GM18951 (cell line): ENCODE data around the gene POC1B.

Source experiments
- POLR2A ChIP-seq: IDR thresholded peaks from 4 replicates; pipeline ENCODE4 v1.6.1; 2011; ENCODE audit warnings: mild to moderate bottlenecking; ENCODE audit not compliant: insufficient read length, insufficient read depth; ENCODE audit errors: extremely low read depth
- in situ Hi-C: fragments of 300-500 bp; cut with MboI; formaldehyde crosslinking; loops from one replicate; pipeline ENCODE4 v1.12.0; 2022; ENCODE audit warnings: low sequenced_read_pairs, mixed read lengths, inconsistent platforms; ENCODE audit not compliant: unreplicated experiment

Gene POC1B

DNA sequence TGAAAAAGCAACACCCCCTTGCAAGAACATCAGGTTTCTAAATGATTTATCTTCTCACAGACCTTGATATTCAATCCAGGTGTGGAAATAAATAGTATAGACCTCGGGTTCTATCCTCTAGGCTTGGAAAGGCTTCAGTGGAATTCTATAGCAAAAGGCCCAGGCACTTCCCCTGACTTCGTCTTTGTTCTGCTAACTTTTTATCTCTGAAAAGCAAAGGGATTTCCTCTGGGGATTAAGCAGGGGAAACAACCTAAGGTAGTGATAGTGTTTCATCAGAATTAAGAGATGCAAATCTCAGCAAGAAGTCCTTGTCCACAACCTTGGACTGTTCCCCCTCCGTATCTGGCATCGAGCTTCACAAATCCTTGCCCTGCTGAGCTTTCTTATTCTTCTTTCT is 114.0 kb downstream of the POC1B start:
- no peak for TF ChIP-seq POLR2A
- in situ Hi-C loops: no loop called here

DNA sequence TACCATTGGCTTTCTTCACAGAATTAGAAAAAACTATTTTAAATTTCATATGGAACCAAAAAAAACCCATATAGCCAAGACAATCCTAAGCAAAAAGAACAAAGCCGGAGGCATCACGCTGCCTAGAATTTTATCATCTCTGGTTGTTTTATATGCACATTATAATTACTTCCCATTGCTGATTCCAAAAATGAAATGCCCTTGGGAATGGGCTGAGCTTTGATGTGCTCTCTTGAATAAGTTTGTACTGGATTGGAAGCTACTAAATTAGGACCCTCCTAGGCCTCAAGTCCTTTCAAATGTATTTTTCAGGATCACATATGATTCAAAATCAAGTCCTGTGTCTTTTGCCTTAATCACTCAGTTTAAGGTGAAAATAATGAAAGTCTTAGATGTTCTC is 114.6 kb downstream of the POC1B start:
- TF ChIP-seq POLR2A: no peak
- in situ Hi-C loops: no loop called here

DNA sequence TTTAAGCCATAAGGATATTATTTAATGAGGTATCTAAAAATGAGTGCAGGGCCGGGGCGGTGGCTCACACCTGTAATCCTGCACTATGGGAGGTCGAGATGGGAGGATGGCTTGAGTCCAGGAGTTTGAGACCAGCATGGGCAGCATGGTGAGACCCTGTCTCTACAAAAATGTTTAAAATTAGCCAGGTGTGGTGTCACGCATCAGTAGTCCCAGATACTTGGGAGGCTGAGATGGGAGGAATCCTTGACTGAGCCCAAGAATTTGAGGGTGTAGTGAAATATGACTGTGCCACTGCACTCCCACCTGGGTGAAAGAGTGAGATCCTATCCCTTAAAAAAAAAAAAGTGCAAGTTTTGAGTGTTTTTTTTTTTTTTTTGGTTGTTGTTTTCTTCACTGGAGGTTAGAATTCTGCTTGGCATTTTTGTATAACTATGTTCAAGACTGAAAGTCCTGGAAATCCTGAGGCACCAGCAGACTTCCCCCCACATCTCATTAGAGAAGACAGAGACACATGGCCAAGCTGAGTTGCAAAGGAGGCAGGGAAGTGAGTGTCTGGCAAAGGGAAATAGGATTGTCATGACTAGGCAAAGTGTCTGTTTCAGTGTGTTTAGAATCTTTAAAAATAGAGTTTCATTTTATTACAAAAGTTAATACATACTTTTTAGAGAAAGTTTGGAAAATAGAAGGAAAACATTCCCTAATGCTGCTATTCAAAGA is 120.1 kb downstream of the POC1B start:
- in situ Hi-C loops: no loop called here
- TF ChIP-seq POLR2A: no peak

DNA sequence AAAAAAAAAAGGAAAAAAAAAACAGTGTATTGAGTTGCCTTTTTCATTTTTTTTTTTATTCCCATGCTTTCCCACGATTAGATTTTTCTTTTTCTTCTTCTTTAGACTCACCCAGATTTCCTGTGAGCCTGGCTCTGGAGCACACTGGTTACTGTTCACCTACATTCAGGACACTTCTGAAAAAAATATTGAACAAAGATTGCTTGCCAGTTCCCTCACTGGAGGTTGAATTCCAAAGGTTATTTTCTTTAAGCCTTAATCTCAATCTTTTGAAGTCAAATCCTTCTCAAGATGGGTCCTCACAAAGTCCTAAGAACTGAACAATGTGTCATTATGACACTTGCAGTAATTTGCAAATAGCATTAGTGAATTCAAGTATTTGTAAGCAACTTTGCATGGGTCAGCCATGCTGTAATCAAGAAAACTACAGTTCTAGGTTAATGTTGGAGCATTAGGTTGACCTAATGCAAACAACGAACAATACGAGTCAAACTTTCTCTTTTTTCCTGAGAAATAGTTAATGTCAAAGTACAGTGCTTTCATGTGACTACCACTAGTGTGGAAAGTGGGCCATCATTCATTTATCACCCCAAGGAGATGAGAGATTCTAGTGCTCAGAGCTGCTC is 124.3 kb downstream of the POC1B start:
- in situ Hi-C loops: no loop called here
- no peak for TF ChIP-seq POLR2A

DNA sequence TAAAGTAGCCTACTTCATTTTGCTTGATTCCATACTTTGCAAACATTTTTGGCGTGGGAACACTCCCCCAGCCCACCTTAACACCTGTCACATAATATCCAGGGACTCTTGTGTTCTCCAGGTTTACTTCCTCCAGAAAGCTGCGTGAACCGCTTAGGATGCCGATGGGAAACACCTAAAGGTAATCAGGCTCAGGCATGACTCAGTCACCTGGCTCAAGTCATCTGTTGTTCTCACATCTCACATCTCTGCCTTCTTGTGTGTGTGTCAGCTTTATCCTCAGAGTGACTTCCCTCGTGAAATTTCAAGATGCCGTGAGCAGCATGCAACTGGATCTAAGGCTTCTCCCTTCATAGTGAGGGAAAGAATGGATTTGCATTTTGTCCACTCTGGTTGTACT is 125.4 kb downstream of the POC1B start:
- TF ChIP-seq POLR2A: no peak
- in situ Hi-C loops: no loop called here

DNA sequence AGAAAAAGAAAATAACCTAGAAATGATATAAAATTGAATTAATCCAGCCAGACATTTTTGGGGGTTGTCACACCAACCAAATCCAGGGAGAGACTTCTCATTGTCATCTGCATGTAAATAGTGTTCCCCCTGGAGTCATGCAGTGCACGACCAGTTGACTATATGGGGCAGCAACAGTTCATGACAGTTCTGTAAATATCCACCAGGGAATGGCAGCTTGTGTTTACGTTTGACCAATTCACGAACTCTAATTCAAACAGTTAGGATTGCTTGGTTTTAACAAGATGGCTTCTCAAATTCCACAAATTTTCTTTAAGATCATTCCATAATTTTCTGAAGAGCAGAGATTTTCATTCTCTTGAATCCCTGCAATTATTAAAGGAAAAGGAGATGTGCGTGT is 130.1 kb downstream of the POC1B start:
- in situ Hi-C loops: no loop called here
- no peak for TF ChIP-seq POLR2A

DNA sequence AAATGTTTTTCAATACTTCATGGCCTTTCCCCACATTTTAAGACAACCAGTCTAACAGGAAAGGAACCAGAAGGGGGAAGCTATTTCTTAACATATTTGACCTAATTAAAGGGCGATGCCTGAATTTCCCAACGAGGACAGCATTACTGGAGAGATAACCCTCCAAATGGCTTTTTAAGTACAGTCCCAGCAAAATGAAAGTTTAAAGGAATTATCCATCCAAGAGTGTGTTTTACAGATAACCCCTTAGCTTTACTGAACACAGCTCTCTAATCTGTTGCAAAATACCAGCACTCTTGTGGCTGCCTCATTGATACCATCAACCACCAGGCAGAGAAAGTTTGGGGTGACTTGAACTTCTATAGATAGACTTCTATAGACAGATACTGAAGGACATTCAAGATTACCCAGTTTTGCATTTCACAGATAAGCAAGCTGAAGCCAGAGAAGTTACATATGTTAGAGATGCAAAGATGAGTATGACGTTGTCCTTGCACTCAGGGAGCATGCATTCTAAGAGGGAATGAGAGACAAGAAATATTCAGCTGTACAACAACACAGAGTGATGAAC is 132.2 kb downstream of the POC1B start:
- in situ Hi-C loops: no loop called here
- no peak for TF ChIP-seq POLR2A

DNA sequence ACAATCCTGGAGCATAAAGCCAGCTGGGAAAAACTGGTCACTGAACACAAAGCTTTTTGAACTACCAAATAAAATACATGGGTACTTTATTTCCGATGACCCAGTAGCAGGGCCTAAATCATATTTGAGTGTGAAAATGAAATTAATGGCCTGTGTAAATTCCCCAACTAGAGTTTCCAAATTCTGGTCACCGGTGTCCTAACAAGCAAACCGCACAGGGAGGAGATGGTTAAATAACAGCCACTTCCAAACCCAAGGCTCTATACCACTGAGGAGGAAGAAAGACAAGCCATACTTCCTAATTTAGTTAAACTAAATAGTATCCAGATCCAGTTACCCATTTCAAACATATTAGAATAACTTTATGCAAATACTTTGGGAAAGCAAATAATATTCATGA is 133.5 kb downstream of the POC1B start:
- TF ChIP-seq POLR2A: no peak
- in situ Hi-C loops: no loop called here

DNA sequence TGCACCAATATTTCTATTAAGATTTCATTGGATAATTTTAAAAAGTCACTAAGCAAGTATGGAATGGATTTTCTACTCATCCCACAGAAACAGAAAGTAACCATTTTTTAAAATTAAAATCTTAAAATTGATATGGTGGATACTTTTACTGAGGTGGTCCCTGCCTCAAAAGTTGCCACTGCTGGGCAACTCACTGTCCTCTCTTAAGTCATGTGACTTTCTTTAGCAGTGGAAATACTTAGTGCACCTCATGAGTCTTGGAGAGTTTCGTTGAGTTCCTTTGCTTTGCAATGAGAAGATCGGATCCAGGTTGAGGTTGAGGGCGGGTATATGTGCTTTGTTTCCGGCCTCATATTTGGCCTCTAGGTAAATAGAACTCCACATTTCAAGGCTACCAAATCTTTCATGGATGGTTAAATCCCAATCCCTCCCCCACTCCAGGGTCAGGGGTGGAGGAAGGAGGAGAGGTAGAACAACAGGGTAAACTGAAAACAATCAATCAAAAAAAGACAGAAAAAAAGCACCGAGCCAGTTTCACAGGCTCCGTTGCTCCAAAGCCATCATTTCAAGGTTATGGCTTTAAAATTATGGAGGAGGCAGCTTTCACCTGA is 134.0 kb downstream of the POC1B start:
- TF ChIP-seq POLR2A: no peak
- in situ Hi-C loops: no loop called here

DNA sequence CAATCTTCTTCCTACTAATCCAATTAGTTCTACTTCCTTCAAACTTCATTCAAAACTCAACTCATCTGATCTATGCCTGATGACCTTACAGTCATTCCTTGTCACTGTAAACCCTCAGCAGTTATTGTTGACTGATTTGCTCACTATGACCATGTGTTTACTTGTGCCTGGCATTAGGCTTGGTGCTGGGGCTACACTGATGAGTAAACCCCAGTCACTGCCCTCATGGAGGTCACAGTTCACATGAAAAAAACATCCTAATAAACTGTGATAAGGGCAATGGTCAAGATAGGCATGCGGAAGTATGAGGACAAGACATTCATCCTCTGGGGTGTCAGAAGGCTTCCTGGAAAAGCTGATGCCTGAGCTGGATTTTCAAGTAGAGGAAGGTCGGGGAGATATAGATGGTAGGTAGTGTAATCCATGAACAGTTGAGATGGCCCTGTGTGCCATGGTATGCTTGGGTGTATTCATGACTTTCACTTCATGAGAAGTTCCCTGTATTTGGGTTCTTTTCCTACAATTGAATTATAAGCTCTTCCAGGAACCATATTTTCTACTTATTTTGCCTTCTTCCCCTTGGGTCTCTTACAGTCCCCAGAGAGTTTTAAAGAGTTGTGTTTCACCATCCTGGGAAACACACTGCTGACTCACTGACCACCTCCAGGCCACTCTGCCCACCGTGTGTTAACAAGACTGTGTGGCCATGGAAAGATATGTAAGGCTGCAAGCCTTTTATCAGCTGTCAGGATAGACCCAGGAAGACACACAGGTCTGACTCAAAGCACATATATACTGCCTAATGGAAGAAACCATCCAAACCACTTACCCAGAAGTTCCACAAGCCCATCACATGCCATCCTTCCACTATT is 134.8 kb downstream of the POC1B start:
- in situ Hi-C loops: no loop called here
- no peak for TF ChIP-seq POLR2A

DNA sequence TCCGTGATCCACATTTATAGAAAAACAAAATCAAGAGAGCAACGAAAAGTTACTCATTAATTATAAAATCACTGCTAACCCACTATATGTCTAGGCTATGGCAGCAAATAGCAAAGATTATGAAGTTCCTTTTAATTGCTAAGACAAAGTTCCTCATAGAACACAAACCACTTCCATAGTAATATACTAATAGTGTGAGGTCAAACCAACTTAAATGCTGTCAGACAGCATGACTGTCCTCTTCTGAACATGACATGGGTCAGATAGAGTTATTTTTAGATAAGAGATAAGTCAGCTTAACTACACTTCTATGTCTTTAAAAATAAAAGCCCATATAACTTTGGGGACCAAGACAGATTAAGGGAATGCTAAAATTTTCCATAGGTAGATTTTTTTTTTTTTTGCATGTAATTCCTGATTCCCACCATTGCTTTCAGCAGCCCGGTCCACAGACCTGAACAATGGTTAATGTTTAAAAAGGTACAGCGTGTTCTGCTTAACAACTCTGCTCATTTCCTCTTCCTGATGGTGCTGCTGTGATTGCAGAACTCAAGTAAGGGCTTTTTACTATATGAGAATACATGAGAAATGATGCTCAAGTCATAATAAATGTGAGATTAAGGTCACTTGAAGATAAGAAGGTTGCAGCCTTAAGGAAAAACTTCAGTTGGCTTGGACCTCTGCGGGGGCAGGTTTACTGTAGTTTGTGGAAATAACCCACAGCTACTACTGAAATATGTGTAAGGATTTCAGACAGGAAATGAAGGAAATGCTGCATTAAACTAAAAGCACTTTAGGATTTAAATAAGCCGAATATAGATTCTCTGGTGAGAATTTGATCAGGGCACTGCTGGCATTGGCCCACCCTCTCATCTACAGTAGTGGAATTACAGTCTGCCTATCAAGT is 135.8 kb downstream of the POC1B start:
- in situ Hi-C loops: no loop called here
- TF ChIP-seq POLR2A: no peak

DNA sequence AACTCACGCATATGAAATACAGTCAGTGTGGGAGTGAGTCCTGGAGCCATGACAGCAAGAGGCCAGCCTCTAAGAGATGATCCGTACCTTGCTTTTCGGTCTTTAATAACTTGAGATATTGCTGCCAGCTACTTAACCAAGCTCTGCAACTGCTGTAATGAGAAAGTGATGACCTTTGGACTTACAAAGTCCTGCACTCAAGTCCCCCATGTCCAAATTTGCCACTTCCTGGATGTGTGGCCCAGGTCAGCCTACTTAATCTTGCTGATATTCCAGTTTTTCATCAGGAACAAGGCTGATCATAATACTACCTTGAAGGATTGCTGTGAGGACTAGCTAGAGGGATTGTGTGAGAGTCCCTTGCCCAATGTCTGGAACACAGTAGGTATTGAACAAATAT is 139.7 kb downstream of the POC1B start:
- TF ChIP-seq POLR2A: no peak
- in situ Hi-C loops: no loop called here

DNA sequence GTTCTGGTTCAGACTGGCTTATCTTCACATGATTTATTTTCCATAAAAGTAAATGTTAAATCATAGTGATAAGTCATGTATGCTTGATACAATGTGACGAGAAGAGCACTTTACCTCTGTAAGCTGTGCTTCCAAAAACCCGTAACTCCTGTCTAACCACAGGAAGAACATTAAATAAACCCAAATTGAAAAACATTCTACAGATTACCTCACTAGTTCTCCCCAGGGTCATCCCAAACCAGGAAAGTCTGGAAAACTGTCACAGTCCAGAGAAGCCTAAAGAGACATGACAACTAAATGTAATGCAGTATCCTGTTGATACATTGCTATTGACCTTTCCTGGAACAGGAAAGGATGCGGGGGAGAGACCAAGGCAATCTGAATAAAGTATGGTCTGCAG is 141.0 kb downstream of the POC1B start:
- in situ Hi-C loops: no loop called here

More for the DNA sequence above, 141.0 kb downstream of the POC1B start:
- no peak for TF ChIP-seq POLR2A
